K562 (cell line): ENCODE results near the gene PRKG1.

Source experiments
- CHD7 ChIP-seq: fragments of 200-600 bp; sonication (generic); IDR thresholded peaks from one replicate; pipeline ENCODE4 v1.6.1; 2012; ENCODE audit warnings: mild to moderate bottlenecking, low read depth, low read length, inconsistent platforms
- CTCF ChIP-seq, 3 experiments: IDR thresholded peaks in 2 of 3; conservative IDR thresholded peaks in 1 of 3; 2 replicates each; pipeline ENCODE4 v1.5.1; 2011 to 2012; ENCODE audit warnings: low read length in 3 of 3, mild to moderate bottlenecking in 3 of 3, control low read depth in 2 of 3, improper control_type of control experiment in 1 of 3, inconsistent platforms in 1 of 3, low read depth in 1 of 3, mixed read lengths in 1 of 3, moderate library complexity in 1 of 3; ENCODE audit not compliant: insufficient read depth in 2 of 3
- E2F4 ChIP-seq: sonication (generic); formaldehyde crosslinking; IDR thresholded peaks from 2 replicates; pipeline ENCODE4 v1.8.0; 2022; ENCODE audit warnings: mild to moderate bottlenecking, low read depth, missing genetic modification reagents
- RNF2 ChIP-seq: sonication (generic); IDR thresholded peaks from 2 replicates; pipeline ENCODE4 v1.6.1; 2016
- SMC3 ChIP-seq: conservative IDR thresholded peaks from 2 replicates; pipeline ENCODE4 v1.6.1; 2011; ENCODE audit warnings: low read depth, low read length, improper control_type of control experiment; ENCODE audit not compliant: insufficient read depth
- ZC3H4 ChIP-seq: sonication (generic); formaldehyde crosslinking; IDR thresholded peaks from 2 replicates; pipeline ENCODE4 v1.9.0; 2021; ENCODE audit warnings: missing genetic modification reagents, borderline replicate concordance

- no peak for TF ChIP-seq SMC3
- no peak for TF ChIP-seq E2F4 (CRISPR knock-in tag)
- TF ChIP-seq CTCF (IDR thresholded peaks at IDR 0.05 in 2 of 3, conservative IDR thresholded peaks at IDR 0.05 in 1 of 3; ENCODE audit: insufficient read depth in 2 of 3, low read depth in 1 of 3, low read length in 3 of 3) = no peak
- TF ChIP-seq RNF2 = no peak
- TF ChIP-seq ZC3H4 = no peak
- no peak for TF ChIP-seq CHD7
These were observed 132.2 kb downstream of the PRKG1 start for GRCh38 chr10:51206500-51206899.
